Epithelial cell of prostate (primary cell): ENCODE data around the gene TBC1D21.
"Not testable (repeated sequence)": the region's sequence is repeated elsewhere in the genome, so short reads cannot be mapped to it uniquely, and the experiment has no call there.

Experiments used
- DNase-seq: peaks from one replicate; pipeline ENCODE4 v3.0.0-alpha.2; 2011; ENCODE audit warnings: low read depth, low spot score
- H3K27ac ChIP-seq: fragments of 450-650 bp; 2 replicates; pipeline ENCODE4 v1.5.1; 2017; ENCODE audit warnings: mild to moderate bottlenecking

Gene TBC1D21

GRCh38 chr15:73926219-73927002, 53.0 kb downstream of the TBC1D21 start, which contains the start of gene LOXL1:
Gene LOXL1 (plus strand): TSS chr15:73926462. CDS start chr15:73926784, 322 bp downstream.
- DNase-seq: no peak
- H3K27ac ChIP-seq: peak within 1 kb of the TSS; percentile 58

GRCh38 chr15:73927003-73927475, 53.7 kb downstream of the TBC1D21 start:
- DNase-seq: no peak
- peak overlapping the region; percentile 58 for H3K27ac ChIP-seq

- DNase-seq: no peak
- H3K27ac ChIP-seq: peak overlapping the region; percentile 58
Observed at GRCh38 chr15:73927476-73928240, 54.3 kb downstream of the TBC1D21 start.

- H3K27ac ChIP-seq: no peak overlapping the region
- no peak for DNase-seq
Observed at GRCh38 chr15:73928241-73928579, 54.8 kb downstream of the TBC1D21 start.

GRCh38 chr15:73928971-73929627, 55.7 kb downstream of the TBC1D21 start:
- DNase-seq: no peak
- H3K27ac ChIP-seq: no peak overlapping the region

GRCh38 chr15:73930371-73930770, 57.0 kb downstream of the TBC1D21 start:
- no peak overlapping the region for H3K27ac ChIP-seq
- no peak for DNase-seq

- no peak overlapping the region for H3K27ac ChIP-seq
- DNase-seq: no peak
Observed at GRCh38 chr15:73930790-73931281, 57.5 kb downstream of the TBC1D21 start.

GRCh38 chr15:73931441-73931840, 58.1 kb downstream of the TBC1D21 start:
- H3K27ac ChIP-seq: no peak overlapping the region

GRCh38 chr15:73932381-73933191, 59.2 kb downstream of the TBC1D21 start:
- no peak for DNase-seq
- H3K27ac ChIP-seq: no peak overlapping the region

More at GRCh38 chr15:73931441-73931840, 58.1 kb downstream of the TBC1D21 start:
- no peak for DNase-seq

- DNase-seq: no peak
- no peak overlapping the region for H3K27ac ChIP-seq
Observed at GRCh38 chr15:73934281-73934680, 60.9 kb downstream of the TBC1D21 start.

GRCh38 chr15:73935547-73935946, 62.2 kb downstream of the TBC1D21 start:
- no peak overlapping the region for H3K27ac ChIP-seq
- no peak for DNase-seq

GRCh38 chr15:73936181-73936580, 62.8 kb downstream of the TBC1D21 start:
- H3K27ac ChIP-seq: no peak overlapping the region
- peak; percentile 27 for DNase-seq

GRCh38 chr15:73936588-73937290, 63.4 kb downstream of the TBC1D21 start:
- no peak overlapping the region for H3K27ac ChIP-seq
- DNase-seq: no peak

- H3K27ac ChIP-seq: no peak overlapping the region
- DNase-seq: no peak
Observed at GRCh38 chr15:73937296-73937695, 63.9 kb downstream of the TBC1D21 start.

- H3K27ac ChIP-seq: no peak overlapping the region
- no peak for DNase-seq
Observed at GRCh38 chr15:73937726-73938125, 64.4 kb downstream of the TBC1D21 start.

- H3K27ac ChIP-seq, DNase-seq: not testable (repeated sequence)
Observed at GRCh38 chr15:73938516-73938915, 65.2 kb downstream of the TBC1D21 start.
